Measurements from ENCODE around the gene PIK3CG.

DNA sequence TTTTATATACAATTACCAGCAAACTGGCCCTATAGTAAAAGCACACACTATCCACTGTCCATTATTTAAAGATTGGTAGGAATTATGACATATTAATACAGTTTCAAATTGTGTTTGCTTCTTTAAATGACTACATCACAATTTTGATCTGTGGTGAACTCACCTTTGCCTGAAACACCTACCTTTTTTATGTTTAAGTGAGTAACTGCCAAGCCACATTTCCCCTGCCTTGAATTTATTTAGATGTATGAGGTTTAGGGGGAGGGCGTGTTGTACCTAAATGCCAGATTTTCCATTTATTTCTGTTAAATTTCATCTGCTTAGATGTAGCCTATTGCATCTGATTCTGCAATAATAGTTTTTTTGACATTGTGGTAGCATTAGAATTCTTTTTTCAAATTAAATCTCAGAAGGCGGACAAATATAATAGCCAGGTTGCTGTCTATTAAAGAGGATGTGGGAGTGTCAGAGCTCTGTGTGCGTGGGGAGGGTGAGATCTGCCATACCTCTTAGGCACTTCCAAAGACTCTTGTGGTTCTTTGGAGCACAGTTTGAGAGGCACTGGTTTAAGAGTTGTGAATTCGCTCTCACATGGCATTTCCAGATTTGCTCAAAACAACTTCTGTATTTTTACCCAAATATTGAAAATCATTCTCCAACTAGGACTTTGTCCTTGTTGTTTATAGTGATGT lies 13.8 kb downstream of the PIK3CG start:
- TF ChIP-seq, protein P1, sequence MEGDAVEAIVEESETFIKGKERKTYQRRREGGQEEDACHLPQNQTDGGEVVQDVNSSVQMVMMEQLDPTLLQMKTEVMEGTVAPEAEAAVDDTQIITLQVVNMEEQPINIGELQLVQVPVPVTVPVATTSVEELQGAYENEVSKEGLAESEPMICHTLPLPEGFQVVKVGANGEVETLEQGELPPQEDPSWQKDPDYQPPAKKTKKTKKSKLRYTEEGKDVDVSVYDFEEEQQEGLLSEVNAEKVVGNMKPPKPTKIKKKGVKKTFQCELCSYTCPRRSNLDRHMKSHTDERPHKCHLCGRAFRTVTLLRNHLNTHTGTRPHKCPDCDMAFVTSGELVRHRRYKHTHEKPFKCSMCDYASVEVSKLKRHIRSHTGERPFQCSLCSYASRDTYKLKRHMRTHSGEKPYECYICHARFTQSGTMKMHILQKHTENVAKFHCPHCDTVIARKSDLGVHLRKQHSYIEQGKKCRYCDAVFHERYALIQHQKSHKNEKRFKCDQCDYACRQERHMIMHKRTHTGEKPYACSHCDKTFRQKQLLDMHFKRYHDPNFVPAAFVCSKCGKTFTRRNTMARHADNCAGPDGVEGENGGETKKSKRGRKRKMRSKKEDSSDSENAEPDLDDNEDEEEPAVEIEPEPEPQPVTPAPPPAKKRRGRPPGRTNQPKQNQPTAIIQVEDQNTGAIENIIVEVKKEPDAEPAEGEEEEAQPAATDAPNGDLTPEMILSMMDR (IDR thresholded peaks at IDR 0.05) = no peak
- no peak for TF ChIP-seq POLR2A (IDR thresholded peaks at IDR 0.05)
